CD4-positive, CD25-positive, alpha-beta regulatory T cell (primary cell): ENCODE data around the gene NTM. TPM values are rescaled to one million over a fixed set of nuclear protein-coding genes. Genes with fewer than 3 reads are reported as not detected.

Experiments used
- ATAC-seq, 2 donors: fragments of 150-1000 bp; cut with Tn5 transposase; one replicate each; pipeline ENCODE4 v1.10.0; 2021; ENCODE audit warnings: low read depth in 2 of 2, moderate number of reproducible peaks in 2 of 2, moderate library complexity in 1 of 2
- DNase-seq, 3 donors: peaks; one replicate each; pipeline versions ENCODE4 v3.0.0 to v3.0.0-alpha.2; 2012 to 2022; ENCODE audit warnings: mixed read lengths in 1 of 3
- H3K27ac ChIP-seq: one replicate; pipeline ENCODE4 v1.7.0; 2013; ENCODE audit warnings: mild to moderate bottlenecking, low read length; ENCODE audit not compliant: insufficient read depth, poor library complexity, severe bottlenecking
- H3K27me3 ChIP-seq: one replicate; pipeline ENCODE4 v1.7.0; 2013; ENCODE audit warnings: low read length; ENCODE audit not compliant: control insufficient read depth, insufficient read depth
- H3K36me3 ChIP-seq: one replicate; pipeline ENCODE4 v1.7.0; 2013; ENCODE audit warnings: mild to moderate bottlenecking, low read length, moderate library complexity; ENCODE audit not compliant: control insufficient read depth, insufficient read depth
- H3K4me1 ChIP-seq: 2 replicates; pipeline ENCODE4 v1.7.0; 2013; ENCODE audit warnings: mild to moderate bottlenecking, low read length; ENCODE audit not compliant: insufficient read depth, control insufficient read depth, poor library complexity, severe bottlenecking
- H3K4me3 ChIP-seq: one replicate; pipeline ENCODE4 v1.7.0; 2013; ENCODE audit warnings: low read depth, mild to moderate bottlenecking, low read length, moderate library complexity
- H3K9me3 ChIP-seq, 2 experiments: 1 replicate in 1 of 2; 2 replicates in 1 of 2; pipeline ENCODE4 v1.7.0; 2013; ENCODE audit warnings: low read length in 2 of 2, mild to moderate bottlenecking in 1 of 2, moderate library complexity in 1 of 2; ENCODE audit not compliant: control insufficient read depth in 2 of 2
- H3K27ac Mint-ChIP-seq, 3 donors: one replicate each; pipeline ENCODE4 v1.8.0; 2020 to 2022; ENCODE audit warnings: mild to moderate bottlenecking in 3 of 3, mixed read lengths in 3 of 3, moderate library complexity in 2 of 3
- H3K27me3 Mint-ChIP-seq: one replicate; pipeline ENCODE4 v1.8.0; 2022; ENCODE audit warnings: mild to moderate bottlenecking, mixed read lengths
- H3K36me3 Mint-ChIP-seq: one replicate; pipeline ENCODE4 v1.8.0; 2020; ENCODE audit warnings: mixed read lengths
- H3K4me1 Mint-ChIP-seq, 4 donors: one replicate each; pipeline ENCODE4 v1.8.0; 2020 to 2022; ENCODE audit warnings: mixed read lengths in 4 of 4, mild to moderate bottlenecking in 1 of 4
- H3K4me3 Mint-ChIP-seq, 4 donors: one replicate each; pipeline ENCODE4 v1.8.0; 2020 to 2022; ENCODE audit warnings: mild to moderate bottlenecking in 4 of 4, mixed read lengths in 4 of 4, moderate library complexity in 3 of 4
- H3K9me3 Mint-ChIP-seq, 7 donors: one replicate each; pipeline ENCODE4 v1.8.0; 2020 to 2022; ENCODE audit warnings: mixed read lengths in 7 of 7, mild to moderate bottlenecking in 3 of 7, moderate library complexity in 2 of 7
- polyA plus RNA-seq, 4 donors: library from polyadenylated mRNA; unstranded; fragments of 300-500 nt; fragmentation: Illumina TruSeq; gene quantifications; one replicate each; pipeline ENCODE4 v1.2.3, GENCODE V29; 2021
- total RNA-seq: library from RNA; stranded (reverse); gene quantifications from one replicate; pipeline ENCODE4 v1.2.3, GENCODE V29; 2022

Gene NTM
- total and polyA plus RNA-seq, 5 donors from 2014 or later: 1.3 TPM; not detected in 4

GRCh38 chr11:132373405-132374143, 1003.2 kb downstream of the NTM start:
- Mint-ChIP-seq H3K9me3 (peaks cover 1 to 6% (median 4%) of the 10 kb centered on the region in 7 donors), H3K4me3 (no peak overlapping the region), H3K36me3 (no peaks in the 10 kb centered on the region), H3K4me1 (peaks cover 0 to 13% (median 4%) of the 10 kb centered on the region in 4 donors), H3K27me3 (no peaks in the 10 kb centered on the region), H3K27ac (no peak overlapping the region)
- H3K27ac ChIP-seq: no peak overlapping the region
- no peak for ATAC-seq
- H3K36me3 ChIP-seq: no peaks in the 10 kb centered on the region
- H3K4me3 ChIP-seq: no peak overlapping the region
- no peak for DNase-seq
- no peaks in the 10 kb centered on the region for H3K27me3 ChIP-seq
- no peaks in the 10 kb centered on the region for H3K9me3 ChIP-seq
- no peaks in the 10 kb centered on the region for H3K4me1 ChIP-seq

GRCh38 chr11:132379540-132379939, 1009.1 kb downstream of the NTM start:
- Mint-ChIP-seq H3K9me3 (peaks cover 2 to 20% (median 15%) of the 10 kb centered on the region in 7 donors), H3K36me3 (no peaks in the 10 kb centered on the region), H3K4me3 (no peak overlapping the region), H3K27me3 (peaks cover 3% of the 10 kb centered on the region), H3K27ac (no peak overlapping the region), H3K4me1 (no peaks in the 10 kb centered on the region)
- H3K27me3 ChIP-seq: no peaks in the 10 kb centered on the region
- no peaks in the 10 kb centered on the region for H3K36me3 ChIP-seq
- no peak overlapping the region for H3K4me3 ChIP-seq
- ATAC-seq (no peak), DNase-seq (no peak)
- no peaks in the 10 kb centered on the region for H3K9me3 ChIP-seq
- no peaks in the 10 kb centered on the region for H3K4me1 ChIP-seq
- no peak overlapping the region for H3K27ac ChIP-seq
